Hepatocyte (in vitro differentiated cells): ENCODE results near the gene TMPRSS9.

Source experiments
- EZH2 ChIP-seq: fragments of 200-600 bp; sonication (generic); IDR thresholded peaks from 2 replicates; pipeline ENCODE4 v1.6.1; 2016; ENCODE audit warnings: antibody characterized with exemption, mild to moderate bottlenecking, borderline replicate concordance
- TF ChIP-seq, protein P1 (sequence below): fragments of 200-600 bp; sonication (generic); IDR thresholded peaks from 2 replicates; pipeline ENCODE4 v1.5.1; 2016; ENCODE audit warnings: antibody characterized with exemption, mild to moderate bottlenecking; ENCODE audit not compliant: poor library complexity

DNA sequence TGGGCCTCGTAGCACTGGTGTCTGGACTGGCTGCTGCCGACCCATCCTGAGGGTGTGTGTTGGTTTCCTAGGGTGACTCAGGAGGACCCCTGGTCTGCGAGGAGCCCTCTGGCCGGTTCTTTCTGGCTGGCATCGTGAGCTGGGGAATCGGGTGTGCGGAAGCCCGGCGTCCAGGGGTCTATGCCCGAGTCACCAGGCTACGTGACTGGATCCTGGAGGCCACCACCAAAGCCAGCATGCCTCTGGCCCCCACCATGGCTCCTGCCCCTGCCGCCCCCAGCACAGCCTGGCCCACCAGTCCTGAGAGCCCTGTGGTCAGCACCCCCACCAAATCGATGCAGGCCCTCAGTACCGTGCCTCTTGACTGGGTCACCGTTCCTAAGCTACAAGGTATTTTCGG is 53.6 kb downstream of the TMPRSS9 start:
- TF ChIP-seq, protein P1, sequence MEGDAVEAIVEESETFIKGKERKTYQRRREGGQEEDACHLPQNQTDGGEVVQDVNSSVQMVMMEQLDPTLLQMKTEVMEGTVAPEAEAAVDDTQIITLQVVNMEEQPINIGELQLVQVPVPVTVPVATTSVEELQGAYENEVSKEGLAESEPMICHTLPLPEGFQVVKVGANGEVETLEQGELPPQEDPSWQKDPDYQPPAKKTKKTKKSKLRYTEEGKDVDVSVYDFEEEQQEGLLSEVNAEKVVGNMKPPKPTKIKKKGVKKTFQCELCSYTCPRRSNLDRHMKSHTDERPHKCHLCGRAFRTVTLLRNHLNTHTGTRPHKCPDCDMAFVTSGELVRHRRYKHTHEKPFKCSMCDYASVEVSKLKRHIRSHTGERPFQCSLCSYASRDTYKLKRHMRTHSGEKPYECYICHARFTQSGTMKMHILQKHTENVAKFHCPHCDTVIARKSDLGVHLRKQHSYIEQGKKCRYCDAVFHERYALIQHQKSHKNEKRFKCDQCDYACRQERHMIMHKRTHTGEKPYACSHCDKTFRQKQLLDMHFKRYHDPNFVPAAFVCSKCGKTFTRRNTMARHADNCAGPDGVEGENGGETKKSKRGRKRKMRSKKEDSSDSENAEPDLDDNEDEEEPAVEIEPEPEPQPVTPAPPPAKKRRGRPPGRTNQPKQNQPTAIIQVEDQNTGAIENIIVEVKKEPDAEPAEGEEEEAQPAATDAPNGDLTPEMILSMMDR: no peak
- no peak for TF ChIP-seq EZH2
